B cell (primary cell): Measurements from ENCODE around the gene FAM114A2. TPM values are rescaled to one million over a fixed set of nuclear protein-coding genes. Genes with fewer than 3 reads are reported as not detected.

Experiments used
- ATAC-seq: fragments of 200-7000 bp; cut with Tn5 transposase; one replicate; pipeline ENCODE4 v1.10.0; 2021; ENCODE audit warnings: low read depth, mild to moderate bottlenecking, moderate number of reproducible peaks, moderate library complexity
- CTCF ChIA-PET: fragments of 350-600 bp; sonication (Branson Sonifier 250); formaldehyde crosslinking; loops from one replicate; lab custom pipeline; 2021; ENCODE audit warnings: antibody characterized with exemption, inconsistent platforms; lab: Charles Lee
- POLR2A ChIA-PET: fragments of 350-600 bp; sonication (Branson Sonifier 250); formaldehyde crosslinking; loops from one replicate; lab custom pipeline; 2021; ENCODE audit warnings: antibody characterized with exemption; lab: Charles Lee
- DNase-seq: peaks from one replicate; pipeline ENCODE4 v3.0.0; 2013
- H2AFZ ChIP-seq: 2 replicates; pipeline ENCODE4 v1.6.1; 2012; ENCODE audit warnings: mild to moderate bottlenecking, low read depth, low read length; ENCODE audit not compliant: insufficient read depth, poor library complexity, severe bottlenecking
- H3K27ac ChIP-seq, 2 donors: 1 replicate in 1 of 2; 2 replicates in 1 of 2; pipeline ENCODE4 v1.5.1; 2012 to 2013; ENCODE audit warnings: low read length in 2 of 2, mild to moderate bottlenecking in 2 of 2, moderate library complexity in 1 of 2
- H3K27me3 ChIP-seq, 4 experiments: fragments of 200-600 bp in 1 of 4; sonication (generic) in 1 of 4; replicated peaks in 1 of 4; 1 replicate in 2 of 4; 2 replicates in 2 of 4; pipeline versions ENCODE4 v1.6.1 to v1.7.0; 2013 to 2016; ENCODE audit warnings: low read length in 3 of 4, mild to moderate bottlenecking in 2 of 4, mixed read lengths in 1 of 4, moderate library complexity in 1 of 4; ENCODE audit not compliant: insufficient read depth in 4 of 4, control insufficient read depth in 3 of 4; ENCODE audit errors: control extremely low read depth in 1 of 4
- H3K36me3 ChIP-seq, 2 experiments: replicated peaks in 1 of 2; 1 replicate in 1 of 2; 2 replicates in 1 of 2; pipeline versions ENCODE4 v1.6.1 to v1.7.1; 2013; ENCODE audit warnings: low read length in 1 of 2; ENCODE audit not compliant: insufficient read depth in 2 of 2, control insufficient read depth in 1 of 2; ENCODE audit errors: control extremely low read depth in 1 of 2, extremely low read depth in 1 of 2
- H3K4me1 ChIP-seq, 2 donors: fragments of 200-600 bp in 1 of 2; sonication (generic) in 1 of 2; 1 replicate in 1 of 2; 2 replicates in 1 of 2; pipeline versions ENCODE4 v1.5.1 to v1.6.1; 2013 to 2017; ENCODE audit warnings: low read length in 2 of 2; ENCODE audit not compliant: control insufficient read depth in 2 of 2, insufficient read depth in 2 of 2
- H3K4me2 ChIP-seq: replicated peaks from 2 replicates; pipeline ENCODE3; 2012; ENCODE audit warnings: mild to moderate bottlenecking, low read depth, low read length; ENCODE audit not compliant: poor library complexity, severe bottlenecking
- H3K4me3 ChIP-seq, 5 experiments: fragments of 200-600 bp in 1 of 5; sonication (generic) in 1 of 5; 1 replicate in 3 of 5; 2 replicates in 2 of 5; pipeline versions ENCODE4 v1.5.1 to v1.7.0; 2011 to 2016; ENCODE audit warnings: low read length in 4 of 5, mild to moderate bottlenecking in 4 of 5, low read depth in 2 of 5, control low read depth in 1 of 5, moderate library complexity in 1 of 5; ENCODE audit not compliant: insufficient read depth in 1 of 5; ENCODE audit errors: control extremely low read depth in 1 of 5, extremely low read depth in 1 of 5
- H3K79me2 ChIP-seq: fragments of 200-600 bp; sonication (generic); one replicate; pipeline ENCODE4 v1.6.0; 2016; ENCODE audit warnings: low read length; ENCODE audit not compliant: control insufficient read depth, insufficient read depth
- H3K9ac ChIP-seq: fragments of 200-600 bp; sonication (generic); 2 replicates; pipeline ENCODE4 v1.6.1; 2017; ENCODE audit warnings: mild to moderate bottlenecking, low read length, moderate library complexity
- H3K9me3 ChIP-seq, 3 donors: one replicate each; pipeline versions ENCODE4 v1.6.1 to v1.7.1; 2013; ENCODE audit warnings: low read length in 2 of 3; ENCODE audit not compliant: control insufficient read depth in 2 of 3, insufficient read depth in 1 of 3; ENCODE audit errors: control extremely low read depth in 1 of 3
- H4K20me1 ChIP-seq: 2 replicates; pipeline ENCODE4 v1.6.0; 2012; ENCODE audit warnings: mild to moderate bottlenecking, low read length; ENCODE audit not compliant: insufficient read depth, control insufficient read depth, poor library complexity, severe bottlenecking
- H3K27ac Mint-ChIP-seq: one replicate; pipeline ENCODE4 v1.8.0; 2021; ENCODE audit warnings: mixed read lengths
- H3K27me3 Mint-ChIP-seq: one replicate; pipeline ENCODE4 v1.8.0; 2021; ENCODE audit warnings: mixed read lengths
- H3K4me1 Mint-ChIP-seq: one replicate; pipeline ENCODE4 v1.8.0; 2021; ENCODE audit warnings: mixed read lengths
- H3K4me3 Mint-ChIP-seq: one replicate; pipeline ENCODE4 v1.8.0; 2021; ENCODE audit warnings: mixed read lengths
- H3K9me3 Mint-ChIP-seq: one replicate; pipeline ENCODE4 v1.8.0; 2022; ENCODE audit warnings: mixed read lengths; ENCODE audit not compliant: insufficient read depth
- CTCF ChIP-seq: fragments of 200-600 bp; IDR thresholded peaks from one replicate; pipeline ENCODE4 v1.8.0; 2022; ENCODE audit warnings: antibody characterized with exemption, mild to moderate bottlenecking
- EZH2 ChIP-seq: IDR thresholded peaks from 2 replicates; pipeline ENCODE4 v1.6.1; 2012; ENCODE audit warnings: borderline replicate concordance, low read depth, mild to moderate bottlenecking, moderate library complexity, low read length; ENCODE audit not compliant: insufficient read depth, poor library complexity, severe bottlenecking
- WGBS: methylation state at CpG from one replicate; pipeline ENCODE4 v1.1.5; 2013; ENCODE audit warnings: missing lambda C conversion rate; ENCODE audit not compliant: insufficient coverage; 5-methylcytosine and 5-hydroxymethylcytosine counted together
- intact Hi-C: fragments of 100-400 bp; cut with micrococcal nuclease; formaldehyde crosslinking; loops from one replicate; pipeline ENCODE4 v1.10.0; 2022
- polyA plus RNA-seq: library from polyadenylated mRNA; depleted of rRNA; stranded (reverse); fragments of >200 nt; gene quantifications from 2 replicates; pipeline ENCODE4 v1.2.3, GENCODE V29; 2012
- total RNA-seq, 2 donors: library from RNA; stranded (reverse); fragments of 120-200 nt in 1 of 2; gene quantifications; 1 replicate in 1 of 2; 2 replicates in 1 of 2; pipeline versions ENCODE4 v1.2.3 to v1.2.4, GENCODE V29; 2013 to 2022

Gene FAM114A2
- total and polyA plus RNA-seq, 2 donors (not counting 1 experiment from before 2014, with no cell fraction given), result 6.0 to 34.2 TPM

- ChIA-PET CTCF (no interaction called here), POLR2A (no interaction called here)
- no peak for DNase-seq
- Histone ChIP-seq H3K27ac (no peak overlapping the region), H3K36me3 (peaks cover 0 to 28% of the 10 kb centered on the region in 2 experiments), H3K79me2 (no peaks in the 10 kb centered on the region), H3K4me3 (no peak overlapping the region), H3K4me2 (no peak overlapping the region), H3K9ac (no peak overlapping the region), H4K20me1 (no peaks in the 10 kb centered on the region), H2AFZ (no peak overlapping the region), H3K27me3 (no peaks in the 10 kb centered on the region), H3K9me3 (no peaks in the 10 kb centered on the region), H3K4me1 (no peaks in the 10 kb centered on the region)
- Mint-ChIP-seq H3K27me3 (no peaks in the 10 kb centered on the region), H3K4me1 (no peaks in the 10 kb centered on the region), H3K27ac (no peak overlapping the region), H3K9me3 (peaks cover 2% of the 10 kb centered on the region), H3K4me3 (no peak overlapping the region)
- intact Hi-C loops, result no loop called here
- WGBS, result no CpG with 5 or more reads among the region's 1 CpG
- ATAC-seq, result no peak
- no peak for TF ChIP-seq EZH2
- no peak for TF ChIP-seq CTCF
Observed at GRCh38 chr5:153998010-153998409, 40.7 kb downstream of the FAM114A2 start.

GRCh38 chr5:153991168-153991567 is 47.5 kb downstream of the FAM114A2 start:
- ATAC-seq (no peak), DNase-seq (no peak)
- H3K27ac Mint-ChIP-seq, result no peak overlapping the region
- Histone ChIP-seq H3K4me1 (no peaks in the 10 kb centered on the region), H3K27ac (no peak overlapping the region), H3K9ac (no peak overlapping the region), H3K4me2 (no peak overlapping the region), H4K20me1 (no peaks in the 10 kb centered on the region), H2AFZ (no peak overlapping the region), H3K79me2 (no peaks in the 10 kb centered on the region), H3K27me3 (no peaks in the 10 kb centered on the region), H3K4me3 (no peak overlapping the region), H3K36me3 (peaks cover 1 to 30% of the 10 kb centered on the region in 2 experiments), H3K9me3 (no peaks in the 10 kb centered on the region)
- H3K4me1 Mint-ChIP-seq, result no peaks in the 10 kb centered on the region
- no peaks in the 10 kb centered on the region for H3K27me3 Mint-ChIP-seq
- no peak overlapping the region for H3K4me3 Mint-ChIP-seq
- TF ChIP-seq CTCF (no peak), EZH2 (no peak)
- H3K9me3 Mint-ChIP-seq, result no peaks in the 10 kb centered on the region
- POLR2A ChIA-PET, result no interaction called here
- intact Hi-C loops, result no loop called here
- CTCF ChIA-PET, result interaction anchor here (0.6 to 1.2 kb wide), 2 partner anchors 16 to 660 kb away, joined by 3 to 5 read pairs; no protein-coding TSS in a partner anchor
